Uterus (tissue), 4 donors: Measurements from ENCODE around the gene ZNF629. TPM values are rescaled to one million over a fixed set of nuclear protein-coding genes. Genes with fewer than 3 reads are reported as not detected.

ENCODE experiments used
- DNase-seq, 2 donors: peaks; one replicate each; pipeline ENCODE4 v3.0.0-alpha.2; 2019 to 2020
- H3K27ac ChIP-seq, 2 donors: fragments of 200-600 bp; sonication (generic); 1 replicate in 1 of 2; 2 replicates in 1 of 2; pipeline ENCODE4 v1.5.1; 2016 to 2018
- H3K27me3 ChIP-seq, 2 donors: fragments of 200-600 bp; sonication (generic); one replicate each; pipeline ENCODE4 v1.5.1; 2018 to 2019; ENCODE audit warnings: control low read depth in 1 of 2
- H3K36me3 ChIP-seq, 2 donors: fragments of 200-600 bp; sonication (generic); one replicate each; pipeline ENCODE4 v1.5.1; 2019; ENCODE audit warnings: control low read depth in 1 of 2
- H3K4me1 ChIP-seq, 2 donors: fragments of 200-600 bp; sonication (generic); one replicate each; pipeline ENCODE4 v1.5.1; 2018 to 2019; ENCODE audit warnings: control low read depth in 1 of 2
- H3K4me3 ChIP-seq, 2 donors: fragments of 200-600 bp; sonication (generic); 1 replicate in 1 of 2; 2 replicates in 1 of 2; pipeline ENCODE4 v1.5.1; 2018 to 2019; ENCODE audit warnings: mild to moderate bottlenecking in 1 of 2
- H3K9me3 ChIP-seq, 2 donors: fragments of 200-600 bp; sonication (generic); one replicate each; pipeline ENCODE4 v1.5.1; 2019; ENCODE audit warnings: control low read depth in 1 of 2
- POLR2A ChIP-seq, 2 donors: fragments of 450-650 bp; IDR thresholded peaks; one replicate each; pipeline ENCODE4 v1.6.1; 2016; ENCODE audit warnings: antibody characterized with exemption in 2 of 2, mild to moderate bottlenecking in 1 of 2, moderate library complexity in 1 of 2
- intact Hi-C: fragments of 100-400 bp; cut with DNase I; formaldehyde crosslinking; loops from one replicate; pipeline ENCODE4 v1.15.1; 2023; ENCODE audit warnings: low total_unique reads
- total RNA-seq, 4 donors: library from RNA; depleted of rRNA in 3 of 4; stranded (reverse); fragments of >200 nt in 3 of 4; gene quantifications; one replicate each; pipeline versions ENCODE4 v1.1.0 to v1.2.4, GENCODE V29; 2014 to 2023
- TF ChIP-seq, protein P1 (sequence below), 4 experiments: fragments of 200-600 bp in 2 of 4; fragments of 450-650 bp in 2 of 4; sonication (generic) in 2 of 4; IDR thresholded peaks; one replicate each; pipeline ENCODE4 v1.5.1; 2016 to 2019; ENCODE audit warnings: antibody characterized with exemption in 4 of 4, mild to moderate bottlenecking in 2 of 4, moderate library complexity in 1 of 4
- donor health status: DM: yes; HTN: yes; CAD: no.

The ZNF629 gene
- total RNA-seq, 4 donors from 2014 or later: 5.4 to 25.5 (median 10.7) TPM

- H3K4me3 ChIP-seq: no peak overlapping the region
- peaks cover 8 to 10% of the 10 kb centered on the region in 2 donors for H3K4me1 ChIP-seq
- TF ChIP-seq POLR2A (IDR thresholded peaks at IDR 0.05): no peak
- TF ChIP-seq, protein P1, sequence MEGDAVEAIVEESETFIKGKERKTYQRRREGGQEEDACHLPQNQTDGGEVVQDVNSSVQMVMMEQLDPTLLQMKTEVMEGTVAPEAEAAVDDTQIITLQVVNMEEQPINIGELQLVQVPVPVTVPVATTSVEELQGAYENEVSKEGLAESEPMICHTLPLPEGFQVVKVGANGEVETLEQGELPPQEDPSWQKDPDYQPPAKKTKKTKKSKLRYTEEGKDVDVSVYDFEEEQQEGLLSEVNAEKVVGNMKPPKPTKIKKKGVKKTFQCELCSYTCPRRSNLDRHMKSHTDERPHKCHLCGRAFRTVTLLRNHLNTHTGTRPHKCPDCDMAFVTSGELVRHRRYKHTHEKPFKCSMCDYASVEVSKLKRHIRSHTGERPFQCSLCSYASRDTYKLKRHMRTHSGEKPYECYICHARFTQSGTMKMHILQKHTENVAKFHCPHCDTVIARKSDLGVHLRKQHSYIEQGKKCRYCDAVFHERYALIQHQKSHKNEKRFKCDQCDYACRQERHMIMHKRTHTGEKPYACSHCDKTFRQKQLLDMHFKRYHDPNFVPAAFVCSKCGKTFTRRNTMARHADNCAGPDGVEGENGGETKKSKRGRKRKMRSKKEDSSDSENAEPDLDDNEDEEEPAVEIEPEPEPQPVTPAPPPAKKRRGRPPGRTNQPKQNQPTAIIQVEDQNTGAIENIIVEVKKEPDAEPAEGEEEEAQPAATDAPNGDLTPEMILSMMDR (IDR thresholded peaks at IDR 0.05): no peak
- H3K27me3 ChIP-seq: no peaks in the 10 kb centered on the region
- H3K9me3 ChIP-seq: no peaks in the 10 kb centered on the region
- intact Hi-C loops: no loop called here
- no peaks in the 10 kb centered on the region for H3K36me3 ChIP-seq
- DNase-seq: no peak
- no peak overlapping the region for H3K27ac ChIP-seq
Measured at GRCh38 chr16:30784215-30784614, 2.8 kb downstream of the ZNF629 start.

GRCh38 chr16:30783280-30784109, 3.5 kb downstream of the ZNF629 start:
- no peaks in the 10 kb centered on the region for H3K9me3 ChIP-seq
- H3K27me3 ChIP-seq: no peaks in the 10 kb centered on the region
- H3K4me1 ChIP-seq: peaks cover 8 to 10% of the 10 kb centered on the region in 2 donors
- DNase-seq: no peak
- intact Hi-C loops: no loop called here
- no peak overlapping the region for H3K4me3 ChIP-seq
- no peak overlapping the region for H3K27ac ChIP-seq
- no peaks in the 10 kb centered on the region for H3K36me3 ChIP-seq
- no peak for TF ChIP-seq POLR2A (IDR thresholded peaks at IDR 0.05)
- TF ChIP-seq, protein P1 (IDR thresholded peaks at IDR 0.05): no peak

DNA sequence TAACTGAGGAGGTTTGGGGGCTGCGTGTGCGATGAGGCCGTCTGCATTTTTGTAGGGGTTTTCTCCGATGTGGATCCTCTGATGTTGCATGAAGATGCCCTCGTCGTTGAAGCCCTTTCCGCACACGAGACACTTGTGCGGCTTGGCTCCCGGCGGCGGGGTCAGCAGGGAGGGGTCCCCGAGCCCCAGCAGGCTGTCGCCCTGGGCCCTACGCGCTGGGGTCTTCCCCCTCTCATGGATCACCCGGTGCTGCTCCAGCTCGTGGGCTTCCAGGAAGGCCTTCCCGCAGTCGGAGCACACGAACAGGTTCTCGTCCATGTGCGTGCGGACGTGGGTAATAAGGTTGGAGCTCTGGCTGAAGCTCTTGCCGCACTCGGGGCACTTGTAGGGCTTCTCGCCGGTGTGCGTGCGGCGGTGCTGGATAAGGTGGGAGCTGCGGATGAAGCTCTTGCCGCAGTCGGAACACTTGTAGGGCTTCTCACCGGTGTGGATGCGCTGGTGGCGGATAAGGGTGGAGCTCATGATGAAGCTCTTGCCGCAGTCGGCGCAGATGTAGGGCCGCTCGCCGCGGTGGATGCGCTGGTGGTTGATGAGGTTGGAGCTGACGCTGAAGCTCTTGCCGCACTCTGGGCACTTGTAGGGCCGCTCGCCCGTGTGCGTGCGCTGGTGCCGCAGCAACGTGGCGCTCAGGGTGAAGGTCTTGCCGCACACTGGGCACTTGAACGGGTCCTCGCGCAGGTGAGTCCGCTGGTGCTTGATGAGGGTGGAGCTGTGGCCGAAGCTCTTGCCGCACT, 4.3 kb downstream of the ZNF629 start:
- H3K9me3 ChIP-seq: no peaks in the 10 kb centered on the region
- no peaks in the 10 kb centered on the region for H3K36me3 ChIP-seq
- no peaks in the 10 kb centered on the region for H3K27me3 ChIP-seq
- H3K4me1 ChIP-seq: peaks cover 8 to 10% of the 10 kb centered on the region in 2 donors
- H3K4me3 ChIP-seq: no peak overlapping the region
- no peak overlapping the region for H3K27ac ChIP-seq
- no peak for DNase-seq
- intact Hi-C loops: no loop called here
- TF ChIP-seq POLR2A (IDR thresholded peaks at IDR 0.05): no peak
- TF ChIP-seq, protein P1 (IDR thresholded peaks at IDR 0.05): no peak

DNA sequence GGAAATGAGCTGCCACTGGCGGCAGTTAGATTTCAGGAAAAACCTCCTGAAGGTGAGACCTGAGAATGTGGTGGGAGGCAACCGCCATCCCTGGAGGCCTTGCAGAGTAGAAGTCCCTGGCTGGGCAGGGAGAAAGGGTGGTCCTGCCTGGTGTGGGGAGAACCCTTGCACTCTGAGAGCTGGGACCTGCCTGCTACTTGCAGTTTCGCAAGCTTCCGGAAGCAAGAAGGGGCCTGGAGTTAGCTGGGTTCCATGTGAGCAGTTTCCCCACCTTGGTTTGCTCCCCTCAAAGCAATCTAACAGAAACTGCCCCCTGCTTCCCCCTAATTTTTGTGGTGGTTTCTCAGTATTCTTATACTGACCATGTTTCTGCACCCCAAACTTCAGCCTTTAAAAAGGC, 6.5 kb downstream of the ZNF629 start:
- DNase-seq: no peak
- Histone ChIP-seq H3K36me3 (no peaks in the 10 kb centered on the region), H3K4me1 (peaks cover 3 to 12% of the 10 kb centered on the region in 2 donors), H3K27me3 (no peaks in the 10 kb centered on the region), H3K4me3 (no peak overlapping the region), H3K27ac (no peak overlapping the region), H3K9me3 (no peaks in the 10 kb centered on the region)
- intact Hi-C loops: no loop called here
- no peak for TF ChIP-seq POLR2A (IDR thresholded peaks at IDR 0.05)
- TF ChIP-seq, protein P1 (IDR thresholded peaks at IDR 0.05): no peak

- Histone ChIP-seq H3K4me1 (peaks cover 0 to 7% of the 10 kb centered on the region in 2 donors), H3K4me3 (no peak overlapping the region), H3K27ac (no peak overlapping the region), H3K9me3 (no peaks in the 10 kb centered on the region), H3K27me3 (no peaks in the 10 kb centered on the region), H3K36me3 (no peaks in the 10 kb centered on the region)
- no peak for DNase-seq
- intact Hi-C loops: no loop called here
- TF ChIP-seq, protein P1 (IDR thresholded peaks at IDR 0.05): no peak
- no peak for TF ChIP-seq POLR2A (IDR thresholded peaks at IDR 0.05)
Measured at GRCh38 chr16:30780021-30780420, 7.0 kb downstream of the ZNF629 start.
